GM15510 (cell line): ENCODE results near the gene EDC4.

ENCODE experiments used
- POLR2A ChIP-seq: IDR thresholded peaks from 3 replicates; pipeline ENCODE4 v1.6.1; 2011; ENCODE audit warnings: borderline replicate concordance; ENCODE audit not compliant: insufficient read length; ENCODE audit errors: extremely low read depth

Gene EDC4

GRCh38 chr16:67924140-67924906 is 51.5 kb downstream of the EDC4 start:
- TF ChIP-seq POLR2A = no peak

- TF ChIP-seq POLR2A = no peak
These were observed 53.4 kb downstream of the EDC4 start for GRCh38 chr16:67926181-67926750.

DNA sequence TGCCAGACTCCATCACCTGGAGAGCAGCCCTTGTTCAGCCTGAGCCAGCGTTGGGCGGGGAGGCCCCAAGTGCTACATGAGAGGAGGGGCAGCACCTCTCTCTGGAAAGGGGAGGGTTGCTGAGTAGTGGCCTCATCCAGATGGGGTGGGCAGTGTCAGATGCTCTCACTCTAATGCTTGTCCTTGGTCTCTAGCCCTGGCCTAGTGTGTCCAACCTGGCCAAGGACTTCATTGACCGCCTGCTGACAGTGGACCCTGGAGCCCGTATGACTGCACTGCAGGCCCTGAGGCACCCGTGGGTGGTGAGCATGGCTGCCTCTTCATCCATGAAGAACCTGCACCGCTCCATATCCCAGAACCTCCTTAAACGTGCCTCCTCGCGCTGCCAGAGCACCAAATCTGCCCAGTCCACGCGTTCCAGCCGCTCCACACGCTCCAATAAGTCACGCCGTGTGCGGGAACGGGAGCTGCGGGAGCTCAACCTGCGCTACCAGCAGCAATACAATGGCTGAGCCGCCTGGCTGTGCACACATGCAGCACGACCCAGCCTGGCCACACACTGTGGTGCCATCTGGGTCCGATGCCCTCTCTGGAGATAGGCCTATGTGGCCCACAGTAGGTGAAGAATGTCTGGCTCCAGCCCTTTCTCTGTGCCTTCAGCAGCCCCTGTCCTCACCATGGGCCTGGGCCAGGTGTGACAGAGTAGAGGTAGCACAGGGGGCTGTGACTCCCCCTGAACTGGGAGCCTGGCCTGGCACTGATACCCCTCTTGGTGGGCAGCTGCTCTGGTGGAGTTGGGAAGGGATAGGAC is 54.5 kb downstream of the EDC4 start:
- no peak for TF ChIP-seq POLR2A

DNA sequence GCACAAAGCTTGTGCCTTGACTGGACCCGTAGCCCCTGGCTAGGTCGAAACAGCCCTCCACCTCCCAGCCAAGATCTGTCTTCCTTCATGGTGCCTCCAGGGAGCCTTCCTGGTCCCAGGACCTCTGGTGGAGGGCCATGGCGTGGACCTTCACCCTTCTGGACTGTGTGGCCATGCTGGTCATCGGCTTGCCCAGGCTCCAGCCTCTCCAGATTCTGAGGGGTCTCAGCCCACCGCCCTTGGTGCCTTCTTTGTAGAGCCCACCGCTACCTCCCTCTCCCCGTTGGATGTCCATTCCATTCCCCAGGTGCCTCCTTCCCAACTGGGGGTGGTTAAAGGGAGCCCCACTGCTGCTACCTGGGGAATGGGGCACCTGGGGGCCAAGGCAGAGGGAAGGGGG is 55.3 kb downstream of the EDC4 start:
- no peak for TF ChIP-seq POLR2A

DNA sequence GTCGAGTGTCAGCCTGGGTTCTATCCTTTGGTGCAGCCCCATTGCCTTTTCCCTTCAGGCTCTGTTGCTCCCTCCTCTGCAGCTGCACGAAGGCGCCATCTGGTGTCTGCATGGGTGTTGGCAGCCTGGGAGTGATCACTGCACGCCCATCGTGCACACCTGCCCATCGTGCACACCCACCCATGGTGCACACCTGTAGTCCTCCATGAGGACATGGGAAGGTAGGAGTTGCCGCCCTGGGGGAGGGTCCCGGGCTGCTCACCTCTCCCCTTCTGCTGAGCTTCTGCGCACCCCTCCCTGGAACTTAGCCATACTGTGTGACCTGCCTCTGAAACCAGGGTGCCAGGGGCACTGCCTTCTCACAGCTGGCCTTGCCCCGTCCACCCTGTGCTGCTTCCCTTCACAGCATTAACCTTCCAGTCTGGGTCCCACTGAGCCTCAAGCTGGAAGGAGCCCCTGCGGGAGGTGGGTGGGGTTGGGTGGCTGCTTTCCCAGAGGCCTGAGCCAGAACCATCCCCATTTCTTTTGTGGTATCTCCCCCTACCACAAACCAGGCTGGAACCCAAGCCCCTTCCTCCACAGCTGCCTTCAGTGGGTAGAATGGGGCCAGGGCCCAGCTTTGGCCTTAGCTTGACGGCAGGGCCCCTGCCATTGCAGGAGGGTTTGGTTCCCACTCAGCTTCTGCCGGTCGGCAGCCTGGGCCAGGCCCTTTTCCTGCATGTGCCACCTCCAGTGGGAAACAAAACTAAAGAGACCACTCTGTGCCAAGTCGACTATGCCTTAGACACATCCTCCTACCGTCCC is 55.9 kb downstream of the EDC4 start:
- no peak for TF ChIP-seq POLR2A

DNA sequence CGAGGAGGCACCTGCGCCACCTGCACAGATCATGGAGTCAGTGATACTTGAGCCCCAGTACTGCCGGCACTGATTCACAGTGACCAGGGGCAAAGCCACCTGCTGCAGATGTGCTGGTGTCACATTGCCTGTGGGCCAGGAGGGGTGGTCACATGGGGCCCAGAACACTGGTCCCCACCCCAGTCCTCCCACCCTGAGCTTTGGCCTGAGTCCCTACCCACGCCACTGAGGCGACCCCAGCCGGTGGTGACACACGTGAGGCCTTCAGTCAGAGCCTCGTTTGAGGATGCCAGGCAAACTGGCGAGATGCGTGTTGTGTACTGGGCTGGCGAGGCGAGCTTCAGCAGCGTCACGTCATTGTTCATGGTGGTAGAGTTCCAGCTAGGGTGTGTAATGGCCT is 57.3 kb downstream of the EDC4 start:
- TF ChIP-seq POLR2A = peak; percentile 15

GRCh38 chr16:67930678-67931211 is 57.9 kb downstream of the EDC4 start:
- TF ChIP-seq POLR2A = no peak
